GM19035 (cell line): ENCODE results near the gene DHCR7.
"Not testable (repeated sequence)": the region's sequence is repeated elsewhere in the genome, so short reads cannot be mapped to it uniquely, and the experiment has no call there.

Source experiments
- ATAC-seq: cut with Tn5 transposase; IDR thresholded peaks from one replicate; pipeline ENCODE4 v1.9.1; 2021; ENCODE audit not compliant: unreplicated experiment

The DHCR7 gene

DNA sequence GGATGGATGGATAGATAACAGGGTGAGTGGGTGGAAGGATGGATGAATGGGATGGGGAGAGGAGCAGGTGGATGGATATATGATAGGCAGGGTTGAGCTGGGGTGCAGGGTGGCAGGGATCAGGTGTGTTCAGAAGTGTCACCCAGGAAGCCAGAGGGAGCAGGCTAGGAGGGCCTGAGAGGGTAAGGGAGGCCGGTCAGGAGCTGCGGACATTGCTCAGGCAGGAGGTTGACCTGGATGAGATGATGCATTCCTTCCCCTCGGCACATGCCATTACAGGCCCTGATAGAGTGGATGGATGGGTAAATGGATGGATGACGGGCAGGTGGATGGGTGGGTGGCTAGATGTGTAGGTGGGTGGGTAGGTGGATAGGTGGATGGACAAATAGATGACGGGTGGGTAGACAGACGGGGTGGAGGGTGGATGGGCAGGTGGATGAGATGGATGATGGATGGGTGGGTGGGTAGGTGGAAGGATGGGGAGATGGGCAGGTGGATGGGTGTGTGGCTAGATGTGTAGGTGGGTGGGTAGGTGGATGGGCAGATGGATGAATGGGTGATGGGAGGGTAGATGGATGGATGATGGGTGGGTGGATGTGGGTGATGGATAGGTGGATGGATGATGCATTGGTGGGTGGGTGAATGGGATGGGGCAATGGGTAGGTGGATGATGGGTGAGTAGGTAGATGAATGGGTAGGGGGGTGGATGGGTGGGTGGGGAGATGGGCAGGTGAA is 8.0 kb downstream of the DHCR7 start:
- no peak for ATAC-seq

DNA sequence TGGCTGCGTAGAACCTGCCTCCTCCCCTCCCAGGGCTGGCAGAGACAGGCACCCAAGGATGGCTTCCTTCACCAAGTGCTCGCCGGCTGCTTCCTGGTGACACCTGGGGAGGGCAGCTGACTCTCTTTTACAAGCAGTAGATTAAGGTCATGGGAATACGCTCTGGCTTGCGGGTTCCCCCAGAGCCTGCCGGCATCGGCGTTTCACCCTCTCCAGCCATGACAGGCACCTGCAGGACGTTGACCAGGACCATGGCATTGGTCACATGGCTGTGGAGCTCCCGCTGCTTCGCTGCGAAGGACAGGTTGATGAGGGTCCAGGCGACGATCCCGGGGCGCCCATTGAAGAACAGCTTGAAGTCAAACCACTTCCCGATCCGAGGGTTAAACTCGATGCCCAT is 9.5 kb downstream of the DHCR7 start:
- no peak for ATAC-seq

DNA sequence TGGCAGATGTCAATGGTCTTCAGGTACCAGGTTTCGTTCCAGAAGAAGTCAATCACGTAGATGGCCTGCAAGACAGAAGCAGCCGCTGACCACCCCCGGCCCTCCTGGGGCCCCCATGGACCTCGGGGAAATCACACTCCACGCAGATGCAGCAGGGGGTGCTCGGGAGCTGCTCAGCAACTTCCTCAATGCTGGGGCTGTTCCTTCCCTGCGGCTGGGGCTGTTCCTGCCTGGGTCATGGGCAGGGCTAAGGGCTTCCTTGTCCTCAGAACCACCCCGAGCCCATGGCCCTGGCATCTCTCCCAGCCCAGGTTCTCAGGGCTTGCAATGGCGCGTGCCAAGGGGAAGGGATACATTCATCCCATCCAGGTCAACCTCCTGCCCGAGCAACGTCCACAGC is 10.3 kb downstream of the DHCR7 start:
- ATAC-seq, result no peak

DNA sequence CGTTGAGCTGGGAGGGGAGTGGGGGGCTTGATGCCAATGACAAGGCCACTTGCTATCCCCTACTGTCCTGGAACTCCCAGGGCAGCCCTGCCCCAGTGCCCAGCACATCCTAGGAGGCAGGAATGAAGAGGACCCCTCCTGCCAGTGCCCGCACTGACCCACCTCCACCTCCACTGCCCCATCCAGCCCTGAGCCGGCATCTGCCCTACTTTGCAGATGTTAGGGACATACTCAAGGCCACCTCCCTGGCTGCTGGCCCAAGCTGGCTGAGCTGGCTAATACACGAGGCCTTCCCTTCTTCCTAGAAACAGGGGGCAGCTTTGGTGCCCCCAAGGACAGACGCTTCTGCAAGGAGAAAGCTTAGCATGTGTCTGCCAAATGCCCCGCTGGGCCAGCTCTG is 10.8 kb downstream of the DHCR7 start:
- ATAC-seq, result no peak

DNA sequence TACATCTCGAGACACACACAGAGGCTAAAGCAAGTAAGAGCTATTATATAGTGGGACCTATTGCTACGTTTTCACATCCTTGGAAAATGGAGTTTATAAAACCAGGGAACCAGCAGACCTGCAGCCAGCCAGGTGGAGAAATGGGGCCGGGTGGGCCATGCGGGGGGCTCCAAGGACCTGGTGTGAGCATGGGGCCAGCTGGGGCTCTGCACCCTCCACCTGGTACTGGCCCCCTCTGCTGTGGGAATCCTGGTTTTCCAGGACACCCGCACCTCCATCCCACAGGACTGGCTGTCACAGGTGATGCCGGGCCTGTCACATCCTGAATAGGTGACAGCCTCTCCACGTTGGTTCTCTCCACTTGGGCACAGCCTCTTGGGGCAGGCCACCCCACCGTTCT is 11.3 kb downstream of the DHCR7 start:
- ATAC-seq, result no peak

DNA sequence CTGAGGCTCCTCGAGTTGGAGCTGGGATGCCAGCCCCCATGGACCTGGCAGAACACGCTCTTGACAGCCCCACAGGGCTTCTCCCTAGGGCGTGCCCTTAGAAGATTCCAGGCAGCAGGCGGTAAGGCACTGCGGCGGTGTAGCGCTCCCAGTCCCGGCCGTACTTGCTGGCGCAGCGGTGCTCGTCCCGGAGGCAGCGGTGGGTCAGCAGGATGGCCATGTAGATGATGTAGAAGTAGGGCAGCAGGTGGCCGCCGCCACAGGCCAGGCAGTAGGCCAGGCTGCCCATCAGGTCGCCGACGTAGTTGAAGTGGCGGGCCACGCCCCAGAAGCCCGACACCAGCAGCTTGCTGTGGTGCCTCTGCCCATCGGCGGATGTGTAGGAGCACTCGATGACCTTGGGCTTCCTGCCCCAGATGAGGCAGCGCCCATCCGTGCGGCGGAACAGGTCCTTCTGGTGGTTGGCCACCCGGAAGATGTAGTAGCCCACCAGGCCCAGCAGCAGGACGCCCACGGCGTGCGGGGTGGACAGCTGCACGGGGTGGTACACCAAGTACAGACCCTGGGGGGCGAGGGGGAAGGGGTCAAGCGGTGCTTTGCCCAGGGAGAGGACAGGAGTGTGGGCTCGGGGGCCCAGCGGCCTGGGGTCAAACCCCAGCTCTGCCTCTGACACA is 12.8 kb downstream of the DHCR7 start:
- no peak for ATAC-seq

DNA sequence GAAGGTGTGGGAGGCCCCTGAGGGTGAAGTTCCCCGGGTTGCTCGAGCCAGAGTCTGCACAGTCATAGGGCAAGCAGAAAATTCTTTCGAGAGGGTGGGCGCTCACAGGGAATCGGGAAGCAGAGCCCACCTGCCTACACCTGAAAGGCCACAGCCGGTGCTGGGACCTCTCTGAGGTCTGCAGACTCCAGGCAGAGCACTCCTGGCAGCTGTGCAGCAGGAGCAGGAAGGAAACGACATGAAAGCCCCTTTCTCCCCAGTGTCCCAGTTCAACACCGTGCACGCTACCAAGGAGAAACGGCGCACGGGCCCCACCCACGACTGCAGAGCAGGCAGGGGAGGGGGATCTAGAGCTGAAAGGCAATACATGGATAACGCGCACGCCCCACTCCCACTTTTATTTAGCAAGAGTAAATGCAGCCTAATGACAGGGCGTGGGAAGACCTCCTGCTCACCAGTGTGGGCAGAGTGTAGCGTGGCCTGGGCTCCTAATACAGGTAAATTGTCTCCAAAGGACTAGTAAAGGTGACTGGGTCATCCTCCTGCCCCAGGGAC is 13.5 kb downstream of the DHCR7 start:
- ATAC-seq, result no peak

DNA sequence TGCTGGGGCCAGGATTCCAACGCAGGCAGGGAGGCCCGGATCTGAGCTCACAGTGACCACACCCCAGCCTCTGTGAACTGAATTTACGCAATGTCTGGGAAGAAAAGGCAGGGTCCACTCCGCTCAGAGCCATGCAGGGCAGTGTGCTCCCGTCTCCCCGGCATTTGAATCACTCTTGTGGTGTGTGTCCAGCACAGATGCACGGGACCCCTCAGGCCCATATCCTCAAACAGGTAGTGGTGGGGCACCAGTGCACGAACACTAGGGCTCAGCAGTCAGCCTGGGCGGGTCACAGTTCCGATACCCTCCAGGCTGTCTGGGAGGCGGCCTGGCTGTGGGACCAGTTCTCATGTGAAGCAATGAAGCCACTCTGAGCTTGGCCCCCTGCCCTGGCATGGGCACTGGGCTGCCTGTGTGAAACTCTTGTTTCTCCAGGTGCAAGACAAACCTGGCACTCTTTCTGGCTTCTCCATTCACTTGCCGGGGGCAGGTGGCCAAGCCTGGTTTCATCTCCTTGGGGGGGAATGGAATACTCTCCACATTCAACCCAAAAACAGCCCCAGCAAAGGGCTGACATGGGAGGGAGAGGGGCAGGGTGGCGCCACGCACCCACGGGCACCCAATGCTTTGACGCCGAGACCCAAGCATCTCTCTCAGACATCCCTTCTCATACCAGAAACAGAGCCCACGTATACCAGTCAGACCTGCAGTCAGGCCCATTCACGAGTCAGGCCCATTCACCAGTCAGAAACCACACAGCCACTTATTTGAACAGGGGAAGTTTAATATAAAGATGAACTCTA is 14.3 kb downstream of the DHCR7 start:
- ATAC-seq, result no peak

DNA sequence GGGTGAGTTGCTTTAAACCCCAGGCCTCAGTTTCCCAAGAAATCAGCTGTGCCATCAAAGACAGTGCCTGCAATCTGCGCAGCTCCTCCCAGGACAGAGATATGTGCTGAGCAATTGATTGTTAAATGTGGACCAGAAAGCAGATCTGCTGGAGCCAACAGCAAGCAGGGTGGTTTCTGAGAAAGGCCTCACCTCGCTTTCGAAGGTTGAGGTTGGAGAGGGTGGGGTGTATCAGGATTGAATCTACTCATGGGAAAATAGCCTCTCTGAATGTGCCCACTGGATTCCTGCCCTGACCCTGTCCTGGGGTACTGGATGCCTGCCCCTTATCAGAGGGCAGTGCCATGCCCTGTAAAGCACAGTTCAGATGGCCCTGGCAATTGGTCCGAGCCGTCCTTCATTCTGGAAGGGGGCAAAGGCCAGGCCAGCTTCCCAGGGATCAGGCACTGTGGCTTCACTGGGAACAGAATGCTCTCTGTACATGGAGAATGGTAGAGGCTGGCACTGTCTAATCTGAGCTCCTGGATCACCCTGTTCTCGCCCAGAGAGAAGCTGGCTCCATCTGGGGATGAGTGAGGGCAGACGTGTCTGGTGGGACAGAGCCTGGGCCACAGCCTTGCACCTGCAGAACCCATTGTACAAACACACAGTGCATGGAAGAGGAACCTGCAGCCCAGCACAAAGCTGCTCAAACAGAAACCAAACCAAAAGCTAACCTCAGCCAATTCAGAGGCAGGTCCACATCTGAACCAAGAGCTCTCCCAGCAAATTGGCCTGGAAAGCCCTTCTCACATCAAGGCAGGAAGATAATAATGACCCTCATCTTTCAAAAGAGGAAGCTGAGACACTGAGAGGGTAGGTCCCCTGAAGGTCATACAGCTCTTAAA is 15.2 kb downstream of the DHCR7 start:
- ATAC-seq, result no peak

DNA sequence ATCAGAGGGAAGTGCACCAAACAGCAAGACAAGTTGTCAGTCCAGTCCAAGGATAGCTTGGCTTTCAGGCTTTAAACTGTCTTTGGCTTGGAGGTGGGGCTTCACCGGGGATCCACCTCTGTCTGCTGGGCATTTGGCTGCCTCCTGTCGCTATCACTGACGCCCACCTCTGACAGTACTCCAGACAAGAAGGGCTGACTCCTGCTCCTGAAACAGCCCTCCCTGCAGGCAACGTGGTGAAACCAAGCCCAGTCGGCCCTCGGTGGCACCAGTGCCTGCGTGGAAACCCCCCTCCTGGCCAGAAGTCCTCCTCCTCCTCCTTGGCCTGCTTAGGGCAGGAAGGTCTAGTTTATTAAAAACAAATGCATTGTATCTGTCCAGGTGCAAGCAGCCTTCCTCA is 16.9 kb downstream of the DHCR7 start:
- ATAC-seq, result no peak

DNA sequence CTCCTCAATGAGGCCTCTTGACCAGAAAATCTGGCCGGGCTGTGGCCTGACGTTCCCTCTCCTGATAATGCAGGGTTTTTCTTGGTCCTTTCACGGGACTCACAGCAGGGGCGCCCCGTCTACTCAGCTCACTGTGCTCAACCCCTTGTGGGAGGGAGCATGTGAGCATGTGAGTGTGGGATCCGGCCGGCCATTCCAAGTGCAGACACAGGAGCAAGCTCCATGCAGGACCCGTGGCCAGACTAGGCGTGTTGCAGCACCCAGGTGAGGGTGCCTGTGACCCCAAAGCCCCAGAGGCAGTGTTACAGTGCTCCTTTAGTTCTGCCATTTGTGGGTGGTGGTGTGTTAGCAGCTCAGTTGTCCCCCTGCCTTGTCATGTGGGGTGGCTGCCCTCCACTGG is 18.0 kb downstream of the DHCR7 start:
- no peak for ATAC-seq

DNA sequence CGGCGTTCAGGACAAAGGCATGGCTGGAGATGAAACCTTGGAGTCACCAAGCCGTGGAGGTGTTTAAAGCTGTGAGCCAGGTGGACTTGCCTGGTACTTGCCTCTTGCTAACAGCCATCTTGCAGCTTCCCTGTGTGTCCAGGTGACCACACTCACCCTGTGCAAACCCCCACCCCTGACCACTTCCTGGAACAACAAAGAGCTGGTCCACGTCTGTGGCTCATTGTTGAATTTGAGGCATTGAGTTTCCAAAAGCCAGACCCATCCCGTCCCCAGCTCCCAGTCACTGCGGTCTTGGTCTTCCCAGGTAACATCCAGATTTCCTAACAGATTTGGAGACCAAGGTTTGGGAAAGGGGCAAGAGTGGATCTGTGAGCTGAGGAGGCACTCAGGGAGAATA is 18.5 kb downstream of the DHCR7 start:
- ATAC-seq, result no peak

DNA sequence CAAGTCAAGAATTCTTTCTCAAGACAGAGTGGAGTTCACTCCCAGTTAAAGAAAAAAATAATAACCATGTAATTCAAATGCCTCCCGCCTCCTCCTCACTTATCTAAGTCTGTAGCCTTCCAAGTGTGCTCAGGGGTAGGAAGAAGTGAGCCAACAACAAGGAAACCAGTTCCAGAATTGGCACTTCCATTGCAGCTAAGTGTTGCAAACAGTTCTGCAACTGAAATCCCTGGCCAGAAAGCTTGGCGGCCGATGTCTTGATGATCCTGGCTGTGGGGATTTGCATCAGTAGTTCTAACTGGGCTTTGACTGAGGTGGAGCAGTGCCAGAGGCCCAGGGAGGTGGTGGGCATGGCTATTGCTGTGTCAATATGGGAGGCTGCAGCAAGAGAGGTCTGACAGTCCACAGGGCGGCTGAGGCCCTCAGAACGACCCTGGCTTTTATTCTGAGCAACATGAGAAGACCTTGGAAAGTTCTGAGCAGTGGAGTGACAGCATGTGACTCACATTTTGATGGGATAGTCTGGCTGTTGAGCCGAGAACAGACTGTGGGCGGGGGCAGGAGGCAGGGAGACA is 19.2 kb downstream of the DHCR7 start:
- ATAC-seq, result no peak

DNA sequence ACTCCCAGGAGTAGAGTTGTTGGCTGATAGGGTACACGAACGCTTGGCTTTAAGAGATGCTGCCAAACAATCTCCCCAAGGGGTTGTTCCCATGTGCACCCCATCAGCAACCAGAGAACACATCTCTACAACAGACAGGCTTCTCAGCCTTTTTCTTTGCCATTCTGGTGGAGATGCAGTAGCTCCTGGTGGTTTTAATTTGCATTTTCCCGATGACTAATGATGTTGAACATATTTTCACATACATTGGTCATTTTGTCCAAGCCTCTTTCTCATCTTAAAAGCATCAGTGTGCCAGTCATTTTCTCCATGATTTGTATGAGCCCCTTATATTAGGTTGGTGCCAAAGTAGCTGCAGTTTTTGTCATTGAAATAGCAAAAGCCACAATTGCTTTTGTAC is 21.8 kb downstream of the DHCR7 start:
- no peak for ATAC-seq

DNA sequence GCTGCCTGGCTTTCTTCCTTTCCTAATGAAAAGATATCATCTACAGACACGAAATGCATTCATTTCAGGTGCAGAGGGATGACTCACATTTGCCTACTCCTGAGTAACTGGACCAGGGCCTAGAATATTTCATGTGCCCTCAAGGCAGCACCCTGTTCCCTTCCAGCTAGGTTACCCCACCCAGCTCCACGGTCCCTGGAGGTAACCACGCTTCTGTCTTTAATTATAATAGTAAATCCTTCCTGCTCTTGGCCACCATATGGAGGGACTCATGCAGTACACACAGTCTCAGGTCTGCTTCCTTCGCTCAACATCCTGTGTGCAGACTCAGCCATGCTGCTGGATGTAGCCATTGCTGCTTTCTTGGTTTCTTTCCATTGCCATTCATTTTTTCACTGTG is 22.3 kb downstream of the DHCR7 start:
- no peak for ATAC-seq

DNA sequence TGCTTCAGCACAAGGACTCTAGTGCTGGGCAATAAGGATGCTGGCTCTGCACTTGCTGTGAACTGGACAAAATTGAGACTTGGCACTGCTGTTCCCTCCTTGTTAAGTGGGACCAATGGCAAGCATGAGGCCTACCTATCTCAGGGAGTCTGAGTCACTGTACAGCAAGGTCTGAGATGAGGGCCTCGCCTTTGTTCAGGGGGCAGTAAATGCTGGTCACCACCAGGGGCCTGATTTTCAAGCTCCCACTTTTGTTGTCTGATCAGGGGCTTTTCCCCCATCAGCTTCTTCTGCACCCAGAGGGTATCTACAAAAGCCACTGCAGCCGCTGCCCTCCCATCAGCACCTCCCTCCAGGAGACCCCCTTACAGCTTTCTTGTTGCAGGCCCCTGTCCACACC is 22.8 kb downstream of the DHCR7 start:
- ATAC-seq, result no peak

DNA sequence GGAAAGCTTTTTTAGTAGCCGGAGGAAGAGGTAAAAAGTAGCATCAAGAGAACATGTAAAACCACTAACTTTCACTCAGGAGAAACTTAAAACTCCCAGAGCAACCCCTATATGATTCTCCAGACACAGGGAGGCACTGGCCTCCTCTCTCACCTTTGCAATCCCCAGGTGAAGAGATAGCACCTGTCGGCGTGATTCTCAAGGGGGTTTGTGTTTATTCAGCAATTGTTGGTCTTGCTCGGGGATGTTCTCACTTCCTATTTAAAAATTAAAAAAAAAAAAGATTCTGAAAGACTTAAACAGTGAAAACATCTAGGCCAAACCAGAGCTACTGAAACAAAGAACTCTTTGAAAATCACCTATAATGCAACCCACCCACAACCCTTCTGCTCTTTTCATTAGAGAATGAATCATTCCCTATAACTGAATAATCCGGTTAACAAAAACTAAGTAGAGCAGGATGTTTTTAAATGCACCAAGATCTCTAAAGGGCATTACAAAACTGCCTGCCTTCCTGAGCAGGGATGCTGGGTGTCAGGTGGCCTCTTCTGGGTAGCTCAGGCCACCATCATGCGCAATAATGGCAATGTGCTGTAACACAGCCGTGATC is 24.9 kb downstream of the DHCR7 start:
- no peak for ATAC-seq

DNA sequence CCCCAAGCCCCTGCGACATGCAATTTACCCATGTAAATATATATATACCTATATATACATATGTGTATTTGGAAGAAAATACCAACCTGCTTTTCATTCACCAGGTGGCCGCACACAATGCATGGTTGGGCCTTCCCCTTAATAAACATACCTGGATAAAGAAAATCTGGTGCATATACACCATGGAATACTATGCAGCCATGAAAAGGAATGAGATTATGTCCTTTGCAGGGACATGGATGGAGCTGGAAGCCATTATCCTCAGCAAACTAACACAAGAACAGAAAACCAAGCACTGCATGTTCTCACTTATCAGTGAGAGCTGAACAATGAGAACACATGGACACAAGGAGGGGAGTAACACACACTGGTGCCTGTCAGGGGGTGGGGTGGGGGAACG is 25.9 kb downstream of the DHCR7 start:
- ATAC-seq, result not testable (repeated sequence)

DNA sequence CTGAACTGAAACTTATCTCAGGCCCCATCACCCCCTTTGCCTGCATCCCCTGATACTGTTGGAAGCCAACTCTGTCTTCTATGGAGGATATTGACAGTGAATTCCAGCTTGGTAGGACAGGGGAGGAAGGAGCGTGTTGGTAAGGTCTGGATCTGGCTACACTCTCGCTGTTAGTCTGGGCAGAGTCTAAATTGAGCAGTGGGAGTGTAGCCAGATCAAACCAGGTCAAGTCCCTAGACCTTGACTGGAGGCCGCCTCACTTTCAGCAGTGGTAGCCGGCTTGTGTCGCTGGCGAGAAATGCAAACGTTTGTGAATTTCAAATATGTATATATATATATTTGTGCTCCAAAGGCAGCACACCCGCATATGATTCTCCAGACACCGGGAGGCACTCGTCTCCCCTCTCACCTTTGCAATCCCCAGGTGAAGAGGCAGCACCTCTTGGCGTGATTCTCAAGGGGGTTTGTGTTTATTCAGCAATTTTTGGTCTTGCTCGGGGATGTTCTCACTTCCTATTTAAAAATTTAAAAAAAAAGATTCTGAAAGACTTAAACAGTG is 26.7 kb downstream of the DHCR7 start:
- ATAC-seq, result no peak
